ENCODE results near the gene TMEM72.

The TMEM72 gene

DNA sequence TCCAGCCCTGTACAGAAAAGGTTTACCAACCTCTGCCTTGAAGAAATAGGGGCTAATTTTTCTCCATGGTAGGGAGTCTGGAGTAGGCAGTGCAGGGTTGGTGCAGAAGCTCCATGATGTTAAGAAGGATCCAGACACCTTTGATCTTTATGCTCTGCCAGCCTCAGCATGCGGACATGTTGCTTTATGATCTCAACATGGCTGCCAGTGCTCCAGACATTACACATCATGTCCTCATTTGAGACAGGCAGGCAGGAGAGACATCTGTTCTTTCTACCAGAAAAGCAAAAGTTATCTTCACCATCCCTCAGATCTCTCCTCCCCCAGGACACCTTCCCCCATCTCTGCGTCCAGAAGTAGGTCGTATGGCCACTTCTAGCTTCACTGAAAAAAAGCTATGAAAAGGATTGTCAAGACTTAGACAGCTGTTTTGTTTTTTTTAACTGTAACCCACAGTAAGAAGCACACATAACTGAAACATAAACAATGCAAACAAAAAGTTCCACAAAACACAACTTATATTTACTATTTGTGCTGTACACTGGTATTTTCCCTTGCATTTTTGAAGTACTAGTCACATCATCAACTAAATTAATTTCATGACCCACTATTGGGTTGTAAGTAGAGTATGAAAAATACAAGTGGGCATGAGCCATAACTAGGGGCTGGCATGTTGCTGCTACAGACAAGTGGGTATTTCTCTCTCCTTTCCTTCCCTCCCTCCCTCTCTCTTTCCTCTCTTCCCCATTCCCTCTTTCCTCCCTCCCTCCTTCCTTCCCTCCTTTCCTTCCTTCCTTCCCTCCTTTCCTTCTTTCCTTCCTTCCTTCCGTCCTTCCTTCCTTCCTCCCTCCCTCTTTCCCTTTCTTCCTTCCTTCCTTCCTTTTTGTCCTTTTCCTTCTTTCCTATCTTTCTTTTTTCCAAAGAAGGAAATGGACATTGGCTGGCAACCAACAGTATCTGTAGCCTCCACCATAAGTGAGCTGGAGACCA is 45.9 kb downstream of the TMEM72 start:
- FAIRE-seq (no peak), DNase-seq (ENCODE audit: insufficient read length, low spot score) (no peak)
- TF ChIP-seq POLR2A (IDR thresholded peaks at IDR 0.05; ENCODE audit: low read depth, low read length), result no peak
- no peak for TF ChIP-seq TAF1 (IDR thresholded peaks at IDR 0.05; ENCODE audit: low read depth, low read length)
- TF ChIP-seq POU2F2 (IDR thresholded peaks at IDR 0.05; ENCODE audit: low read depth, low read length), result no peak
- no peak for TF ChIP-seq SPI1 (IDR thresholded peaks at IDR 0.05; ENCODE audit: low read depth, low read length)
- no peak for TF ChIP-seq POLR2AphosphoS5 (IDR thresholded peaks at IDR 0.05; ENCODE audit: low read depth, low read length)
- no peak for TF ChIP-seq PAX5 (IDR thresholded peaks at IDR 0.05; ENCODE audit: insufficient read depth, low read length, severe bottlenecking)

DNA sequence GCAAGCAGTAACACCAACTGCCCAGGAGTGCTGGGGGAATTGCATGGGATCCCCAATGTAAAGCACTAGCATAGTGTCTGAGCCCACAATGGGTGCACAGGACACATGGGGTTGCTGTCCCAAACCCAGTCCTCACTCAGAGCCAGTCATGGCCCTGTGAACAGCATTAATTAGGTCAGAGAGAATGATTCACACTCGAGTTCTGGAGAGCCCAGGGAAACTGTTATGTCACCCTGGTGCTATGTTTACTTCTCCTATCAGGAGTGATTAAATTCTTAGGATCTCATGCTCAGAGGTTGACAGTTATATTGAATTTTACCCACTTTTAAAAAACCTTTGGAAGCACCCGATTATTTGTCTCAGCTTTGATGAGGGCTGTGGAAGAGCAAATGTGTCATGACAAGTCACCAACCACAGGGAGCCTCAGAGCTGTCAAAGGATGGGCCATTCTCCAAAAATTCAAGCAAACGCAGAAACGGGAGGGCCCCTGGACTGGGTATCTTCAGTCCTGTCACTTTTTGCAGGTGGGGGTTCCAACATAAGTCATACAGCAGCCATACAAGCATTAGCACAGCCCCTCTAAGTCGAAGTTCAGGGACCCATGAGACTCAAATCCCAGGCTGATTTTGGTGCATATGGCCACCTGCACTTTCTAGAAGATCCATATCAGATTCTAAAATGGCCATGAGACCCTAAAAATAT is 47.2 kb downstream of the TMEM72 start:
- DNase-seq (ENCODE audit: insufficient read length, low spot score) (no peak), FAIRE-seq (no peak)
- TF ChIP-seq POLR2AphosphoS5 (IDR thresholded peaks at IDR 0.05; ENCODE audit: low read depth, low read length) (no peak), TAF1 (IDR thresholded peaks at IDR 0.05; ENCODE audit: low read depth, low read length) (no peak), POLR2A (IDR thresholded peaks at IDR 0.05; ENCODE audit: low read depth, low read length) (no peak), POU2F2 (IDR thresholded peaks at IDR 0.05; ENCODE audit: low read depth, low read length) (no peak), PAX5 (IDR thresholded peaks at IDR 0.05; ENCODE audit: insufficient read depth, low read length, severe bottlenecking) (no peak)

DNA sequence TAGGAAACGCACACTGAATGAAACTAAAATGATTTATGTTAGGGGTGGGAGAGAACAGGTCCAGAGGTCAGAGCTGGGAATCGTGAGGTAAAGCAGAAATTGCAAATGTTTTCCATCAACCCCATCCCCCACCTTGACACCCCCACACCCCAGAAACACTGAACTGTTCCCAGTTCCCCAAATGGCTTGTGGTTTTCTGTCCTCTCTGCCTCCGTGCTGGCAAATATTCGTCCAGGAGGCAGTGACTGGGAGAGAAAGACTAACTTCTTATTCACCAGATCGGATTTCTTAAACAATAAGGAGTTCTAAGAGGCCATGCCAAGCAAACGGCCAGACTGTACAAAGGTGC is 47.7 kb downstream of the TMEM72 start:
- no peak for FAIRE-seq
- no peak for DNase-seq (ENCODE audit: insufficient read length, low spot score)
- TF ChIP-seq PAX5 (IDR thresholded peaks at IDR 0.05; ENCODE audit: insufficient read depth, low read length, severe bottlenecking), result no peak
- no peak for TF ChIP-seq POLR2A (IDR thresholded peaks at IDR 0.05; ENCODE audit: low read depth, low read length)
- peak; percentile 75 for TF ChIP-seq SPI1 (IDR thresholded peaks at IDR 0.05; ENCODE audit: low read depth, low read length)
- TF ChIP-seq TAF1 (IDR thresholded peaks at IDR 0.05; ENCODE audit: low read depth, low read length), result 0 out of 2 replicates have a peak, but pooled peaks have one; percentile 0
- TF ChIP-seq POLR2AphosphoS5 (IDR thresholded peaks at IDR 0.05; ENCODE audit: low read depth, low read length), result no peak; the same call in 1 of the 2 replicates
- TF ChIP-seq POU2F2 (IDR thresholded peaks at IDR 0.05; ENCODE audit: low read depth, low read length), result no peak

DNA sequence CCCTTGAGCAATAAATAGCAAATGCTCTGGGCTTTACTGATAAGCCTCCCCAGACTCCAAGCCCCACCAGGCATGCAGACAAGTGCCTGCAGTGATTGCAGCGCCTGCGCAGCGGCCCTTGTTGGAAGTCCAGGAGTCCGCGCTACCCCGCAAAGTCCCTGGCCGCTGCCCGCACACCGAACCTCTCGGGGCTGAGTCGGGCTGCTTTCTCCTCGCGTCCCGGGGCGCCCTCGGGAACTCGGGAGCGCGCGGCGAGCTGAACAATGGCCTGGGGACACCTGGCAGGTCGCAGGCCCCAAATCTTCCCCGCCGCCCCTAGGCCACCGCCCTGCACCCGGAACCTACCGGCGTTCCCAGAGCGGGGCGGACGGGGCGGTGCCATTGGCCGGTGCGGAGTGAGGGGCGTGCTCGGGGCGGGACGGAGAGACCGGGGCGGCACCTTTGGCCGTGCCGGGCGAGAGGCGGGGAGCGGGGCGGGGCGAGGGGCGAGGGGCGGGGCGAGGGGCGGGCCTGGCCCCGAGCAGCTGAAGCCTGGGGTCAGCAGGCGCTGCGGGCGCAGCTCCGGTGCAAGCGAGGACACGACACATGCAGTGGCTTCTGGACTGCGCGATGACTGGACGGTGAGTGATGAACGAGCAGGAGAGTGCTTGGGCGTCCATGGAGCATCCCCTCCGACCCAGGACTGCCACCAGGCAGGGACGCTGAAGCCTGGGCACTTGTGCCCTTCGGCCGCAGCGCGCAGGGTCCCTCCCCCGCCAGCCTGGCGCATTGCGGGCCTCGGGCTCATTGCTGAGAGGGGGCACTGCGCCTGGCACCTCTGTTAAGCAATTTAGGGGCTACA is 48.3 kb downstream of the TMEM72 start, which contains the start of gene RASSF4:
Gene RASSF4 (plus strand): TSS at position 556 of the 841 bp plus-strand sequence. CDS start 10,401 bp downstream, outside the sequence.
- DNase-seq (ENCODE audit: insufficient read length, low spot score) (peak; percentile 97), FAIRE-seq (peak; percentile 57)
- TF ChIP-seq SPI1 (IDR thresholded peaks at IDR 0.05; ENCODE audit: low read depth, low read length), result no peak
- TF ChIP-seq POLR2A (IDR thresholded peaks at IDR 0.05; ENCODE audit: low read depth, low read length), result peak; percentile 74
- TF ChIP-seq POLR2AphosphoS5 (IDR thresholded peaks at IDR 0.05; ENCODE audit: low read depth, low read length), result peak; percentile 69; the same call in 1 of the 2 replicates

DNA sequence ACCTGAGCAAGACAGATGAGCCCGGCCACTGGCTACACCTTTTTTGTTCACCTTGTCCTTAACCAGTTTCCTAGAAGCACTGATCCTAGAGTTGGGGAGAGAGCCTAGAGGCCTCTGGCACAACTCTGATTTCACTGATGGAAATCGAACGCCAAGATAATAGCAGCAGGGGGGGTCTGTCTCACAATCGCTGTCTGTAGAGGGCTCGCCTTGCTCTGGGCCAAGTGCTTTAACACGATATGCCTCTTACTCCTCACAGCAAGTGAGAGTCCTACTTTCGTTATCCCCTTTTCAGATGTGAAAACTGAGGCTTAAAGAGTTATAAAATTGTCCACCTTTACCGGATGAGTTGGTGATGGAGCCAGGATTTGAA is 48.9 kb downstream of the TMEM72 start:
- no peak for DNase-seq (ENCODE audit: insufficient read length, low spot score)
- TF ChIP-seq POU2F2 (IDR thresholded peaks at IDR 0.05; ENCODE audit: low read depth, low read length) (no peak), PAX5 (IDR thresholded peaks at IDR 0.05; ENCODE audit: insufficient read depth, low read length, severe bottlenecking) (no peak), SPI1 (IDR thresholded peaks at IDR 0.05; ENCODE audit: low read depth, low read length) (no peak), TAF1 (IDR thresholded peaks at IDR 0.05; ENCODE audit: low read depth, low read length) (no peak), POLR2A (IDR thresholded peaks at IDR 0.05; ENCODE audit: low read depth, low read length) (no peak), POLR2AphosphoS5 (IDR thresholded peaks at IDR 0.05; ENCODE audit: low read depth, low read length) (no peak)
- FAIRE-seq, result peak; percentile 28

- FAIRE-seq, result peak; percentile 55
- DNase-seq (ENCODE audit: insufficient read length, low spot score), result no peak
These were observed 49.5 kb downstream of the TMEM72 start for GRCh38 chr10:44960482-44961229.

DNA sequence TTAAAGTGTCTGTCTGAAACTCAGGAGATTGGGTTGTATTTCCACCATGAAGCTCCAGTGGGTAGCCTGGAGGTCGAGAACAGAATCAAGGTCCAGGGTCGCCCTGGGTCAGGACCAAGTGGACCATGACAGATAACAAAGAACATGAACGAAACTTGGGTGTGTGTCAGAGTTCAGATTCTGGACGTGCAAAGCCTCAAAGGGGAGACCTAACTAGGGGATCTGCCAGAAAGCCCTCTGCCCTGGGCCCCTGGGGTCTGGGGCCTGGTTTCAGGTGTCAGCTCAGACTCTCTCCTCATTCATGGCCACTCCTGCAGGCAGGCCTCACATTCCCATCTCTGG is 50.1 kb downstream of the TMEM72 start:
- TF ChIP-seq POU2F2 (IDR thresholded peaks at IDR 0.05; ENCODE audit: low read depth, low read length) (no peak), POLR2AphosphoS5 (IDR thresholded peaks at IDR 0.05; ENCODE audit: low read depth, low read length) (no peak)
- FAIRE-seq (no peak), DNase-seq (ENCODE audit: insufficient read length, low spot score) (no peak)

More at GRCh38 chr10:44960482-44961229, 49.5 kb downstream of the TMEM72 start:
- TF ChIP-seq SPI1 (IDR thresholded peaks at IDR 0.05; ENCODE audit: low read depth, low read length) (0 out of 2 replicates have a peak, but pooled peaks have one; percentile 29), POU2F2 (IDR thresholded peaks at IDR 0.05; ENCODE audit: low read depth, low read length) (no peak), TAF1 (IDR thresholded peaks at IDR 0.05; ENCODE audit: low read depth, low read length) (no peak)

DNA sequence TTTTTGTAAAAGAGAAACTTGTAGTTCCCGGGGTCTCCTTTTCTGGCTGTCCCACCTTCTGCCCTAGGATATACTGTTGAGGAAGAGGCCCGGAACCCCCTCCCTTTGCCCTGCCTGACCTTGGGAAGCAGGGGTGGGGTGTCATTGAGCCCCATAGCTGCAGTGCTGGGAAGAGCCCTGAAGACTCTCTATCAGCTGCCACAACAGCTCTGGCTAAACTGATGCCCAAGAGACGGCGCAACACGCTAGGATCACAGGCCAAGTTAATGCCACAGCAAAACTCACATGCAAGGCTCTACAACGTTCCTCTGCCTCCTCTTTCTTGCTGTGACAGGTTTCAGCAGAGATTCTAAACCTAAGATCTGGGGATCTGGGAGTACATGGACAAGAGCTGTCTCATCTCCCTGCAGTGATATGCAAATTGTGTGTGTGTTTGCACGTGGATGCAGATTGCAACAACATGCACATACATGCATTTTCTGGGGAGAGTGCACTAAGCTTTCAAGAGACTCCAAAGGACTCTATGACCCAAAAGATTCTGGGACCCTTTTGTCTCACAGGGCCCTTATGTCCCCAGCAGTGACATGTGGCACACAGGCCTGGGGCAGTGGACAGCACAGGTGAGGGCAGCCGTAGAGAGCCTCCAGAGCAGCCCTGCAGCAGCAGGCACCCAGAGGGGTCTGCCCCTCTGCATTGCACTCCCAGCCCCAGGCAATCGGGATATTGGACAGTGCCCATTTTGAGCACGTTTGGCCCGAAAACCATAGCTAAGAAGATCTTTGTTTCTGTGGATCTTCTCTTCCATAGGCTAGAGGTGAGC is 51.0 kb downstream of the TMEM72 start:
- no peak for FAIRE-seq

More for the DNA sequence above, 51.0 kb downstream of the TMEM72 start:
- TF ChIP-seq POLR2A (IDR thresholded peaks at IDR 0.05; ENCODE audit: low read depth, low read length) (no peak), POU2F2 (IDR thresholded peaks at IDR 0.05; ENCODE audit: low read depth, low read length) (no peak)
- no peak for DNase-seq (ENCODE audit: insufficient read length, low spot score)

All from GM12891 (cell line).